ENCODE results near the gene HSP90AA1.

DNA sequence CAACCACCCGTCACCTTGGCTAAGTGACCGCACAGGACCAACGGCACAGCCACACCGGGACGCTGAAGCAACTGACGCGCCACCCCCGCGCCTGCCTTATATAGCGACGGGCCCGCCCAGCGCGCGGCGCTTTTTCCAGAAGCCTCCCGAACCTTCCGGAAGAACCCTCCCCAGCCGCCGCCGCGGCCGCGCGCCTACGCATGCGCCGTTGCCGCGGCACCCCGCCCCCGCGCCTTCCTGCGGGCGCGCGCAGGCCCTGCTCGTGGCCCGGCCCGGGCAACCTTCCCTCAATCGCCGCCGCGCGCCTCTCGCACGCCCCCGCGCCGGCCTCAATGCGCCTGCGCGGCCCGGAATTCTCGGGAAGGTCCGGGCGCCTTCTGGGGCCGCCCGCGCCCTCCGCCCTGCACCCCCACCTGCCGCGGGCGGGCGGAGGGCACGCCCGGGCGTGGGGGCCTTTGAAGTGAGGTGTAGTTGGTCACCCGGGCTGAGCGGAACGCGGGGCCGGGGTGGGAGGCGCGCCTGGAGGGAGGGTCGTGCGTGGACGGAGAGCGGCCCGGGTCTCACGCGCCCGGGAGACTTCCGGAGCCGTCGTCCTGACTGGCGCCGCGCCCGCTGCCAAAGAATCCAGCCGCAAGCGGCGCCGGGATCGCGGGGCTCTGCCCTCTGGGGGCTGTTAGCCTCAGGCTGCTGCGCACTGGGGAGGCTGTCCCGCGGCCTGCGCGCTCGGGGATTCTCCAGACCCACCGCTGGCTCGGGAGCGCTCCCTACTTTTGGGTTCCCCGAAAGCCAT is at the start of gene HSP90AA1:
- TF ChIP-seq EZH2 (IDR thresholded peaks at IDR 0.05; ENCODE audit: borderline replicate concordance, low read depth, low read length, poor library complexity, severe bottlenecking), result no peak
- TF ChIP-seq, protein P1, sequence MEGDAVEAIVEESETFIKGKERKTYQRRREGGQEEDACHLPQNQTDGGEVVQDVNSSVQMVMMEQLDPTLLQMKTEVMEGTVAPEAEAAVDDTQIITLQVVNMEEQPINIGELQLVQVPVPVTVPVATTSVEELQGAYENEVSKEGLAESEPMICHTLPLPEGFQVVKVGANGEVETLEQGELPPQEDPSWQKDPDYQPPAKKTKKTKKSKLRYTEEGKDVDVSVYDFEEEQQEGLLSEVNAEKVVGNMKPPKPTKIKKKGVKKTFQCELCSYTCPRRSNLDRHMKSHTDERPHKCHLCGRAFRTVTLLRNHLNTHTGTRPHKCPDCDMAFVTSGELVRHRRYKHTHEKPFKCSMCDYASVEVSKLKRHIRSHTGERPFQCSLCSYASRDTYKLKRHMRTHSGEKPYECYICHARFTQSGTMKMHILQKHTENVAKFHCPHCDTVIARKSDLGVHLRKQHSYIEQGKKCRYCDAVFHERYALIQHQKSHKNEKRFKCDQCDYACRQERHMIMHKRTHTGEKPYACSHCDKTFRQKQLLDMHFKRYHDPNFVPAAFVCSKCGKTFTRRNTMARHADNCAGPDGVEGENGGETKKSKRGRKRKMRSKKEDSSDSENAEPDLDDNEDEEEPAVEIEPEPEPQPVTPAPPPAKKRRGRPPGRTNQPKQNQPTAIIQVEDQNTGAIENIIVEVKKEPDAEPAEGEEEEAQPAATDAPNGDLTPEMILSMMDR (conservative IDR thresholded peaks at IDR 0.05; ENCODE audit: low read depth, low read length), result 0 out of 2 replicates have a peak, but pooled peaks have one; percentile 33
